IMR-90 (cell line): ENCODE data around the gene CHN2. TPM values are rescaled to one million over a fixed set of nuclear protein-coding genes. Genes with fewer than 3 reads are reported as not detected.

Experiments used
- ATAC-seq: fragments of 200-7000 bp; cut with Tn5 transposase; 2 replicates; pipeline ENCODE4 v1.9.1; 2020; ENCODE audit warnings: low read depth, mild to moderate bottlenecking, moderate library complexity
- BruUV-seq: library from RNA; stranded (reverse); fragments of 400-500 nt; replicated peaks from 2 replicates; lab custom pipeline; 2021; lab: Mats Ljungman, UMichigan
- CTCF ChIA-PET: fragments of 300-600 bp; formaldehyde crosslinking; extraction: SDS; loops from one replicate; lab custom pipeline; 2021; ENCODE audit warnings: antibody characterized with exemption; lab: Yijun Ruan, JAX
- POLR2A ChIA-PET: fragments of 300-600 bp; sonication (Branson Sonifier 250); formaldehyde crosslinking; loops from one replicate; lab custom pipeline; 2022; ENCODE audit warnings: antibody characterized with exemption; ENCODE audit not compliant: unreplicated experiment; lab: Charles Lee
- DNase-seq: peaks from one replicate; pipeline ENCODE4 v3.0.0; 2013
- H2AFZ ChIP-seq: replicated peaks from 2 replicates; pipeline ENCODE3; 2013; ENCODE audit warnings: low read length, mild to moderate bottlenecking; ENCODE audit not compliant: poor library complexity
- H2AK5ac ChIP-seq: 2 replicates; pipeline ENCODE4 v1.6.1; 2013; ENCODE audit warnings: low read depth, low read length, inconsistent platforms
- H2AK9ac ChIP-seq: replicated peaks from 2 replicates; pipeline ENCODE3; 2013; ENCODE audit warnings: mild to moderate bottlenecking, low read depth, low read length, moderate library complexity; ENCODE audit not compliant: poor library complexity
- H2BK120ac ChIP-seq: 2 replicates; pipeline ENCODE4 v1.6.1; 2013; ENCODE audit warnings: low read depth, low read length, inconsistent platforms
- H2BK15ac ChIP-seq: 3 replicates; pipeline ENCODE4 v1.6.1; 2013; ENCODE audit warnings: low read depth, low read length, inconsistent platforms
- H2BK20ac ChIP-seq: 2 replicates; pipeline ENCODE4 v1.6.1; 2013; ENCODE audit warnings: low read depth, mild to moderate bottlenecking, inconsistent platforms, low read length, moderate library complexity
- H2BK5ac ChIP-seq: 2 replicates; pipeline ENCODE4 v1.6.1; 2013; ENCODE audit warnings: mild to moderate bottlenecking, low read depth, low read length, inconsistent platforms; ENCODE audit not compliant: poor library complexity, severe bottlenecking
- H3K14ac ChIP-seq: replicated peaks from 2 replicates; pipeline ENCODE4 v1.6.1; 2013; ENCODE audit warnings: low read depth, low read length, inconsistent platforms
- H3K18ac ChIP-seq: 2 replicates; pipeline ENCODE4 v1.6.1; 2013; ENCODE audit warnings: low read depth, low read length, control low read depth
- H3K23ac ChIP-seq: 2 replicates; pipeline ENCODE4 v1.6.1; 2013; ENCODE audit warnings: low read depth, low read length, inconsistent platforms
- H3K27ac ChIP-seq: 2 replicates; pipeline ENCODE4 v1.5.1; 2013; ENCODE audit warnings: mild to moderate bottlenecking, control low read depth, low read length; ENCODE audit not compliant: insufficient read depth
- H3K27me3 ChIP-seq: 2 replicates; pipeline ENCODE4 v1.6.1; 2013; ENCODE audit warnings: low read length; ENCODE audit not compliant: control insufficient read depth, insufficient read depth
- H3K36me3 ChIP-seq: 2 replicates; pipeline ENCODE4 v1.6.1; 2013; ENCODE audit warnings: low read length, mixed read lengths; ENCODE audit not compliant: control insufficient read depth, insufficient read depth
- H3K4ac ChIP-seq: 2 replicates; pipeline ENCODE4 v1.6.1; 2013; ENCODE audit warnings: low read depth, low read length, inconsistent platforms
- H3K4me1 ChIP-seq: 2 replicates; pipeline ENCODE4 v1.6.1; 2013; ENCODE audit warnings: low read length, mixed read lengths; ENCODE audit not compliant: control insufficient read depth, insufficient read depth
- H3K4me2 ChIP-seq: 2 replicates; pipeline ENCODE4 v1.6.1; 2013; ENCODE audit warnings: low read depth, mild to moderate bottlenecking, control low read depth, low read length, moderate library complexity
- H3K4me3 ChIP-seq: 2 replicates; pipeline ENCODE4 v1.5.1; 2013; ENCODE audit warnings: low read depth, mild to moderate bottlenecking, control low read depth, low read length, moderate library complexity; ENCODE audit not compliant: insufficient read depth
- H3K56ac ChIP-seq: 2 replicates; pipeline ENCODE4 v1.6.1; 2013; ENCODE audit warnings: low read length, inconsistent platforms; ENCODE audit not compliant: insufficient read depth; ENCODE audit errors: extremely low read depth
- H3K79me1 ChIP-seq, 2 experiments: 2 replicates each; pipeline ENCODE4 v1.6.1; 2013; ENCODE audit warnings: low read length in 2 of 2, inconsistent platforms in 1 of 2, low read depth in 1 of 2
- H3K9ac ChIP-seq: 2 replicates; pipeline ENCODE4 v1.6.1; 2013; ENCODE audit warnings: low read depth, low read length, control low read depth
- H3K9me1 ChIP-seq: 2 replicates; pipeline ENCODE4 v1.6.1; 2013; ENCODE audit warnings: low read length, inconsistent platforms; ENCODE audit not compliant: insufficient read depth
- H3K9me3 ChIP-seq: 2 replicates; pipeline ENCODE4 v1.6.1; 2013; ENCODE audit warnings: low read length; ENCODE audit not compliant: control insufficient read depth, insufficient read depth
- H4K20me1 ChIP-seq: 2 replicates; pipeline ENCODE4 v1.6.1; 2013; ENCODE audit warnings: low read length, inconsistent platforms; ENCODE audit not compliant: insufficient read depth
- H4K5ac ChIP-seq: 2 replicates; pipeline ENCODE4 v1.6.1; 2013; ENCODE audit warnings: mild to moderate bottlenecking, low read depth, low read length, control low read depth
- H4K8ac ChIP-seq, 2 experiments: 2 replicates each; pipeline ENCODE4 v1.6.1; 2013; ENCODE audit warnings: low read depth in 2 of 2, low read length in 2 of 2, control low read depth in 1 of 2, inconsistent platforms in 1 of 2
- H4K91ac ChIP-seq: 2 replicates; pipeline ENCODE4 v1.6.1; 2013; ENCODE audit warnings: low read depth, low read length, inconsistent platforms; ENCODE audit not compliant: insufficient read depth
- BHLHE40 ChIP-seq: fragments of 150-350 bp; IDR thresholded peaks from 2 replicates; pipeline ENCODE4 v1.6.1; 2016; ENCODE audit warnings: mild to moderate bottlenecking, low read depth, low read length
- CEBPB ChIP-seq: IDR thresholded peaks from 2 replicates; pipeline ENCODE4 v1.6.1; 2012; ENCODE audit warnings: low read depth, low read length, improper control_type of control experiment
- CHD1 ChIP-seq: IDR thresholded peaks from 2 replicates; pipeline ENCODE4 v1.6.1; 2012; ENCODE audit warnings: low read depth, low read length, improper control_type of control experiment
- CTCF ChIP-seq: conservative IDR thresholded peaks from 2 replicates; pipeline ENCODE4 v1.5.1; 2012; ENCODE audit warnings: mild to moderate bottlenecking, low read depth, low read length, improper control_type of control experiment
- FOS ChIP-seq: fragments of 150-350 bp; IDR thresholded peaks from 2 replicates; pipeline ENCODE4 v1.6.1; 2016; ENCODE audit warnings: low read depth, low read length
- MAFK ChIP-seq: IDR thresholded peaks from 2 replicates; pipeline ENCODE4 v1.6.1; 2012; ENCODE audit warnings: low read depth, low read length, improper control_type of control experiment
- MAZ ChIP-seq: IDR thresholded peaks from 2 replicates; pipeline ENCODE4 v1.6.1; 2012; ENCODE audit warnings: low read depth, mild to moderate bottlenecking, low read length, improper control_type of control experiment, moderate library complexity, borderline replicate concordance
- MXI1 ChIP-seq: IDR thresholded peaks from 2 replicates; pipeline ENCODE4 v1.6.1; 2012; ENCODE audit warnings: low read depth, mild to moderate bottlenecking, low read length, moderate library complexity, borderline replicate concordance
- NFE2L2 ChIP-seq: fragments of 150-350 bp; IDR thresholded peaks from 2 replicates; pipeline ENCODE4 v1.6.1; 2016; ENCODE audit warnings: low read depth, mild to moderate bottlenecking, low read length
- POLR2A ChIP-seq: IDR thresholded peaks from 2 replicates; pipeline ENCODE4 v1.6.1; 2012; ENCODE audit warnings: mild to moderate bottlenecking, low read depth, low read length
- RAD21 ChIP-seq: IDR thresholded peaks from 2 replicates; pipeline ENCODE4 v1.6.1; 2012; ENCODE audit warnings: low read length, improper control_type of control experiment
- RCOR1 ChIP-seq: IDR thresholded peaks from 2 replicates; pipeline ENCODE4 v1.6.1; 2012; ENCODE audit warnings: mild to moderate bottlenecking, low read length, improper control_type of control experiment; ENCODE audit not compliant: insufficient replicate concordance
- RFX5 ChIP-seq: IDR thresholded peaks from 2 replicates; pipeline ENCODE4 v1.8.0; 2012; ENCODE audit warnings: low read depth, mild to moderate bottlenecking, low read length, moderate library complexity
- SMC3 ChIP-seq: fragments of 150-350 bp; IDR thresholded peaks from 2 replicates; pipeline ENCODE4 v1.6.1; 2016; ENCODE audit warnings: low read depth, mild to moderate bottlenecking, antibody characterized with exemption, low read length, moderate library complexity
- WGBS, 2 experiments: methylation state at CpG; one replicate each; pipeline versions ENCODE4 v1.1.5 to v1.1.7; 2013; ENCODE audit warnings: missing lambda C conversion rate in 2 of 2; ENCODE audit not compliant: insufficient read length in 1 of 2; ENCODE audit errors: extremely low coverage in 2 of 2; 5-methylcytosine and 5-hydroxymethylcytosine counted together
- dilution Hi-C: fragments of 300-500 bp; cut with HindIII; formaldehyde crosslinking; loops from one replicate; pipeline ENCODE4 v1.14.3; 2018; ENCODE audit warnings: low sequenced_read_pairs; ENCODE audit not compliant: unreplicated experiment
- in situ Hi-C: fragments of 300-500 bp; cut with MboI; formaldehyde crosslinking; loops from 3 replicates; pipeline ENCODE4 v1.14.3; 2019; ENCODE audit warnings: low sequenced_read_pairs, inconsistent platforms, mixed read lengths
- intact Hi-C: fragments of 100-400 bp; cut with micrococcal nuclease; formaldehyde crosslinking; loops from 2 replicates; pipeline ENCODE4 v1.10.0; 2022
- polyA plus RNA-seq, 3 experiments: library from polyadenylated mRNA; depleted of rRNA; stranded (reverse); fragments of >200 nt; gene quantifications; 2 replicates each; pipeline ENCODE4 v1.2.3, GENCODE V29; 2012; ENCODE audit warnings: low replicate concordance in 1 of 3
- total RNA-seq: library from RNA; depleted of rRNA; stranded (reverse); fragments of >200 nt; gene quantifications from 2 replicates; pipeline ENCODE4 v1.2.3, GENCODE V29; 2012
- TF ChIP-seq, protein P1 (sequence below): fragments of 150-350 bp; IDR thresholded peaks from 2 replicates; pipeline ENCODE4 v1.6.1; 2017; ENCODE audit warnings: mild to moderate bottlenecking, antibody characterized with exemption, low read length, low read depth
- TF ChIP-seq, protein P2 (sequence below): fragments of 150-350 bp; IDR thresholded peaks from 2 replicates; pipeline ENCODE4 v1.6.1; 2016; ENCODE audit warnings: low read depth, mild to moderate bottlenecking, low read length, moderate library complexity, borderline replicate concordance

Gene CHN2
- total and polyA plus RNA-seq, 2 of the 4 experiments (the other 2 are of a cell fraction): not detected

DNA sequence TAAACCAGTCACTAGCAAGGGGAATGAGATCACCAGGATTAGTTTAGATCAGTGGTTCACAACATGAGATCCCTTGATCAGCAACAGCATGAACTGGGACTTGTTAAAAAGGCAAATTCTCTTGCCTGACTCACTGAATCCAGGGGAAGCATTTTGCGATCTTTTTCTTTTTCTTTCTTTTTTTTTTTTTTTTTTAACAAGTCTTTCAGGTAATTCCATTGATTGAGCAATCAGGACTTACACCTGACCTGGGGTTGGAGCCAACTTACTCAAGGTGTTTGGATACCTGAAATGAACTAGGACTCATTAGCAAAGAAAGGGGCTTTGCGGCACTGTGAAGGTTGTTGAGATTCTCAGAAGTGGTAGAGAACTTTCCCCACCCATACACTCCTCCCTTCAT is 321.9 kb downstream of the CHN2 start:
- no peak for ATAC-seq
- H3K4me3 ChIP-seq: no peak overlapping the region
- no peak overlapping the region for H4K5ac ChIP-seq
- ChIA-PET POLR2A (no interaction called here), CTCF (no interaction called here)
- intact Hi-C loops: no loop called here
- H3K4ac ChIP-seq: no peak overlapping the region
- no peak overlapping the region for H3K9ac ChIP-seq
- no peak overlapping the region for H4K91ac ChIP-seq
- no peaks in the 10 kb centered on the region for H3K9me3 ChIP-seq
- no peaks in the 10 kb centered on the region for H4K20me1 ChIP-seq
- TF ChIP-seq FOS (no peak), SMC3 (no peak), BHLHE40 (no peak), NFE2L2 (no peak), CTCF (no peak), CHD1 (no peak), MAFK (no peak), POLR2A (no peak), RFX5 (no peak), CEBPB (no peak), MAZ (no peak), RAD21 (no peak), MXI1 (no peak), RCOR1 (no peak)
- TF ChIP-seq, protein P1, sequence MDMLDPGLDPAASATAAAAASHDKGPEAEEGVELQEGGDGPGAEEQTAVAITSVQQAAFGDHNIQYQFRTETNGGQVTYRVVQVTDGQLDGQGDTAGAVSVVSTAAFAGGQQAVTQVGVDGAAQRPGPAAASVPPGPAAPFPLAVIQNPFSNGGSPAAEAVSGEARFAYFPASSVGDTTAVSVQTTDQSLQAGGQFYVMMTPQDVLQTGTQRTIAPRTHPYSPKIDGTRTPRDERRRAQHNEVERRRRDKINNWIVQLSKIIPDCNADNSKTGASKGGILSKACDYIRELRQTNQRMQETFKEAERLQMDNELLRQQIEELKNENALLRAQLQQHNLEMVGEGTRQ: no peak
- TF ChIP-seq, protein P2, sequence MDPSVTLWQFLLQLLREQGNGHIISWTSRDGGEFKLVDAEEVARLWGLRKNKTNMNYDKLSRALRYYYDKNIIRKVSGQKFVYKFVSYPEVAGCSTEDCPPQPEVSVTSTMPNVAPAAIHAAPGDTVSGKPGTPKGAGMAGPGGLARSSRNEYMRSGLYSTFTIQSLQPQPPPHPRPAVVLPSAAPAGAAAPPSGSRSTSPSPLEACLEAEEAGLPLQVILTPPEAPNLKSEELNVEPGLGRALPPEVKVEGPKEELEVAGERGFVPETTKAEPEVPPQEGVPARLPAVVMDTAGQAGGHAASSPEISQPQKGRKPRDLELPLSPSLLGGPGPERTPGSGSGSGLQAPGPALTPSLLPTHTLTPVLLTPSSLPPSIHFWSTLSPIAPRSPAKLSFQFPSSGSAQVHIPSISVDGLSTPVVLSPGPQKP: no peak
- H2BK15ac ChIP-seq: no peak overlapping the region
- dilution Hi-C loops: no loop called here
- no peaks in the 10 kb centered on the region for H3K4me1 ChIP-seq
- no peak overlapping the region for H3K14ac ChIP-seq
- no TSS peak for BruUV-seq
- no peak overlapping the region for H3K18ac ChIP-seq
- H2AK9ac ChIP-seq: no peak overlapping the region
- H4K8ac ChIP-seq: no peak overlapping the region
- WGBS, 2 experiments: no CpG with 5 or more reads among the region's 2 CpGs
- H2BK120ac ChIP-seq: no peak overlapping the region
- H3K4me2 ChIP-seq: no peak overlapping the region
- H2BK20ac ChIP-seq: no peak overlapping the region
- H3K23ac ChIP-seq: no peak overlapping the region
- H3K9me1 ChIP-seq: no peaks in the 10 kb centered on the region
- no peaks in the 10 kb centered on the region for H3K27me3 ChIP-seq
- H3K36me3 ChIP-seq: no peaks in the 10 kb centered on the region
- H2AK5ac ChIP-seq: no peak overlapping the region
- in situ Hi-C loops: no loop called here
- DNase-seq: no peak
- no peak overlapping the region for H3K56ac ChIP-seq
- H2BK5ac ChIP-seq: no peak overlapping the region
- no peaks in the 10 kb centered on the region for H3K79me1 ChIP-seq
- H3K27ac ChIP-seq: no peak overlapping the region
- no peak overlapping the region for H2AFZ ChIP-seq
